Breast epithelium (tissue), 4 donors: ENCODE data around the gene DRGX. TPM values are rescaled to one million over a fixed set of nuclear protein-coding genes. Genes with fewer than 3 reads are reported as not detected.

Experiments used
- DNase-seq, 2 donors: peaks; one replicate each; pipeline ENCODE4 v3.0.0-alpha.2; 2019; ENCODE audit warnings: low spot score in 2 of 2
- H3K27ac ChIP-seq, 2 donors: fragments of 200-600 bp; sonication (generic) in 1 of 2; one replicate each; pipeline ENCODE4 v1.5.1; 2016 to 2019; ENCODE audit warnings: mild to moderate bottlenecking in 1 of 2
- H3K27me3 ChIP-seq, 2 donors: fragments of 200-600 bp; sonication (generic) in 1 of 2; one replicate each; pipeline versions ENCODE4 v1.5.1 to v1.6.0; 2017 to 2019; ENCODE audit warnings: control low read depth in 1 of 2, mild to moderate bottlenecking in 1 of 2
- H3K36me3 ChIP-seq: fragments of 200-600 bp; one replicate; pipeline ENCODE4 v1.5.1; 2019
- H3K4me1 ChIP-seq, 2 donors: fragments of 200-600 bp; sonication (generic); one replicate each; pipeline ENCODE4 v1.5.1; 2016 to 2019; ENCODE audit warnings: control low read depth in 1 of 2
- H3K4me3 ChIP-seq, 3 donors: fragments of 200-600 bp; sonication (generic); 1 replicate in 2 of 3; 2 replicates in 1 of 3; pipeline ENCODE4 v1.5.1; 2016 to 2019; ENCODE audit warnings: mild to moderate bottlenecking in 3 of 3, moderate library complexity in 2 of 3
- H3K9me3 ChIP-seq, 2 donors: fragments of 200-600 bp; sonication (generic) in 1 of 2; one replicate each; pipeline ENCODE4 v1.5.1; 2016 to 2019; ENCODE audit warnings: control low read depth in 1 of 2
- CTCF ChIP-seq, 3 donors: fragments of 450-650 bp; IDR thresholded peaks; one replicate each; pipeline ENCODE4 v1.5.1; 2016 to 2017; ENCODE audit warnings: antibody characterized with exemption in 3 of 3, mild to moderate bottlenecking in 3 of 3, moderate library complexity in 3 of 3
- POLR2A ChIP-seq: fragments of 450-650 bp; IDR thresholded peaks from one replicate; pipeline ENCODE4 v1.6.1; 2016; ENCODE audit warnings: antibody characterized with exemption, mild to moderate bottlenecking, moderate library complexity
- POLR2AphosphoS5 ChIP-seq, 3 donors: sonication (generic); formaldehyde crosslinking; IDR thresholded peaks; one replicate each; pipeline ENCODE4 v1.6.1; 2017; ENCODE audit warnings: antibody characterized with exemption in 3 of 3
- intact Hi-C: fragments of 100-400 bp; cut with DNase I; formaldehyde crosslinking; loops from one replicate; pipeline ENCODE4 v1.15.1; 2023; ENCODE audit warnings: low total_unique reads
- total RNA-seq, 3 donors: library from RNA; depleted of rRNA; stranded (reverse); fragments of >200 nt; gene quantifications; one replicate each; pipeline ENCODE4 v1.1.0, GENCODE V29; 2016

DRGX gene
- total RNA-seq = not detected

- peak within 1 kb of the TSS in 1 of 3 donors; percentile 37 for H3K4me3 ChIP-seq
- no peaks in the 10 kb centered on the region for H3K9me3 ChIP-seq
- H3K27ac ChIP-seq = no peak within 1 kb of the TSS
- no peak for DNase-seq
- H3K36me3 ChIP-seq = no peaks in the 10 kb centered on the region
- no peak for TF ChIP-seq CTCF (IDR thresholded peaks at IDR 0.05)
- intact Hi-C loops = loop anchor here (5.0 kb wide), 1 partner anchor 126 kb away; no protein-coding TSS in a partner anchor
- peaks cover 10 to 92% of the 10 kb centered on the region in 2 donors for H3K27me3 ChIP-seq
- no peaks in the 10 kb centered on the region for H3K4me1 ChIP-seq
Observed at GRCh38 chr10:49395741-49396665, at the start of gene DRGX. Gene DRGX, minus strand, starts transcription at chr10:49396089. Its CDS starts 649 bp downstream, at chr10:49395440.

GRCh38 chr10:49444349-49444748 lies 48.5 kb upstream of the DRGX start:
- Histone ChIP-seq H3K36me3 (no peaks in the 10 kb centered on the region), H3K27me3 (no peaks in the 10 kb centered on the region), H3K4me1 (no peaks in the 10 kb centered on the region), H3K27ac (no peak overlapping the region), H3K9me3 (peaks cover 0 to 14% of the 10 kb centered on the region in 2 donors), H3K4me3 (no peak overlapping the region)
- DNase-seq = no peak
- intact Hi-C loops = loop anchor here (10.0 kb wide), 1 partner anchor 1070 kb away; no protein-coding TSS in a partner anchor
- TF ChIP-seq POLR2A = no peak
- TF ChIP-seq POLR2AphosphoS5 (IDR thresholded peaks at IDR 0.05) = no peak
- no peak for TF ChIP-seq CTCF (IDR thresholded peaks at IDR 0.05)

GRCh38 chr10:49442863-49443262 lies 47.0 kb upstream of the DRGX start:
- intact Hi-C loops = loop anchor here (10.0 kb wide), 1 partner anchor 1072 kb away; no protein-coding TSS in a partner anchor
- TF ChIP-seq POLR2AphosphoS5 (IDR thresholded peaks at IDR 0.05) (no peak), CTCF (IDR thresholded peaks at IDR 0.05) (no peak), POLR2A (no peak)
- peaks cover 0 to under 1% of the 10 kb centered on the region in 2 donors for H3K9me3 ChIP-seq
- no peak overlapping the region for H3K4me3 ChIP-seq
- no peaks in the 10 kb centered on the region for H3K4me1 ChIP-seq
- no peaks in the 10 kb centered on the region for H3K36me3 ChIP-seq
- no peak for DNase-seq
- H3K27ac ChIP-seq = no peak overlapping the region
- H3K27me3 ChIP-seq = no peaks in the 10 kb centered on the region

GRCh38 chr10:49441488-49442476 lies 45.9 kb upstream of the DRGX start:
- DNase-seq = no peak
- no peak for TF ChIP-seq POLR2A
- no peak for TF ChIP-seq CTCF (IDR thresholded peaks at IDR 0.05)
- no peak for TF ChIP-seq POLR2AphosphoS5 (IDR thresholded peaks at IDR 0.05)
- Histone ChIP-seq H3K4me3 (no peak overlapping the region), H3K36me3 (no peaks in the 10 kb centered on the region), H3K4me1 (no peaks in the 10 kb centered on the region), H3K9me3 (no peaks in the 10 kb centered on the region), H3K27ac (no peak overlapping the region), H3K27me3 (no peaks in the 10 kb centered on the region)
- intact Hi-C loops = loop anchor here (10.0 kb wide), 1 partner anchor 1073 kb away; no protein-coding TSS in a partner anchor
